Raji (cell line): ENCODE measurements around the gene TPSB2.

Experiments used
- POLR2A ChIP-seq: IDR thresholded peaks from 2 replicates; pipeline ENCODE4 v1.6.1; 2011; ENCODE audit warnings: low read depth, low read length, control low read depth; ENCODE audit not compliant: insufficient read depth

TPSB2 gene

GRCh38 chr16:1216681-1217400 is 13.1 kb downstream of the TPSB2 start:
- no peak for TF ChIP-seq POLR2A

DNA sequence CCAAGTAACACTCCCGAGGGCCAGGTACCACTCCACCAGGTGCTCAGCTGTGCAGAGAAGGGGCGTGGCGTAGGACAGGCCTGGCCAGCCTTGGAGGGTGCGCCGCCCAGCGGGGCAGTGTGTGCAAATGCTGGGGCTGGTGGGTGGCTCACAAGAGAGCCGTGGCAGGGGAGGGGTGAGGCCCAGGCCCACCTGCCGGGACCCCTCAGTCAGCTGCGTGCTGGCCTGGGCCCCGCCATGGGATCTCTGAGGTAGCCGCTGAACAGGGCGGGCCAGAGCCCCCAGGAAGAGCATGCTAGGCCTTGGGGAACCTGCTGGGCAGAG is 13.7 kb downstream of the TPSB2 start:
- TF ChIP-seq POLR2A: no peak

- no peak for TF ChIP-seq POLR2A
These were observed 14.2 kb downstream of the TPSB2 start for GRCh38 chr16:1215574-1216295.

GRCh38 chr16:1214719-1215118 is 15.3 kb downstream of the TPSB2 start:
- TF ChIP-seq POLR2A: no peak

DNA sequence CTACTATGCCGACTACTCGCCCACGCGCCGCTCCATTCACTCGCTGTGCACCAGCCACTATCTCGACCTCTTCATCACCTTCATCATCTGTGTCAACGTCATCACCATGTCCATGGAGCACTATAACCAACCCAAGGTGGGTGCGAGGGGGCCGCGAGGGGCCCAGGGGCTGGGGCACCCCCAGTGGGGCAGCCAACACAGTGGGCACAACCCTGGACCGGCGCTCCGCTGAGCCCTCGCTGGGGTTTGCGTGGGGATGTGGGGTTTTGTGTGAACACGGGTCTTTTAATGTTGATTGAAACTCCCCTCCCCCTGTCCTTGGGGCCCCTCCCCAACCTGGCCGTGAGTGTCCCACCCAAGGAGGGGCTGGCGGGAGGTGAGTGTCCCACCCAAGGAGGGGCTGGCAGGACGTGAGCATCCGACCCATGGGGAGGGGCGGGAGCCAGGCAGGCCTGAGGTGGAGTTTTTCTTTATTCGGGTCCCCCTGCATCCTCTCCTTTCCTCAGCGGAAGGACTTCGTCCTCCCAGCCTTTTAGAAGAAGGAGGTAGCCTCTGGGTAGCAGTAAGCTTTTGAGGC is 16.1 kb downstream of the TPSB2 start:
- TF ChIP-seq POLR2A: no peak

- TF ChIP-seq POLR2A: no peak
These were observed 16.8 kb downstream of the TPSB2 start for GRCh38 chr16:1213231-1213630.

DNA sequence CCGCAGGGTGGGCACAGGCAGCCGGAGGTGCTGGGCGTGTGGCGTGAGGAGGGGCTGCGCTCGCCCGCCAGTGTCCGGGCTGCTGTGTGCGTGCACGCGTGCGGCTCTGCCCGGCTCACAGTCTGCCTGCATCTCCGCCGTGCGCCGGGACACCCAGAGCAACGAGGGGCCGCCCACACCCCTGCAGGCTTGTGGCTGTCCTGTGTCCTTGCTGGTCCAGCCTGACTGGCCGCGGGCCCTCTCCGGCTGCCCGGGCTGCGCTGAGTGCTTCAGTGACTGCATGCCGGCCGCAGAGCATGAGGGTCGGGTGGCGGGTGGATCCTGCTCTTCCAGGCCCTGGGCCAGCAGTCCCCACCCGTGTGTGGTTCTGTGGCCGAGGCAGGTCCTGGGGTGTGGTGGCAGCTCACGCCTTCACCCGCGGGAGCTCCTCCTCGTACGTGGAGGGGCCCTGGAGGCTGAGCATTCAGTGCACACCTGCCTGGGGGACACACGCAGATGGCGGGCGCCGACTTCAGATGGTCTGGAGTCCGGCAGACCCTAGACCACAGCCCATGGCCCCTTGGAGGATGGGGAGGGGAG is 17.3 kb downstream of the TPSB2 start:
- TF ChIP-seq POLR2A: no peak

GRCh38 chr16:1211451-1212268 is 18.3 kb downstream of the TPSB2 start:
- TF ChIP-seq POLR2A: no peak

- TF ChIP-seq POLR2A: no peak
These were observed 19.5 kb downstream of the TPSB2 start for GRCh38 chr16:1210461-1210860.

GRCh38 chr16:1209081-1209480 is 20.9 kb downstream of the TPSB2 start:
- TF ChIP-seq POLR2A: no peak

GRCh38 chr16:1208239-1208830 is 21.6 kb downstream of the TPSB2 start:
- TF ChIP-seq POLR2A: no peak

DNA sequence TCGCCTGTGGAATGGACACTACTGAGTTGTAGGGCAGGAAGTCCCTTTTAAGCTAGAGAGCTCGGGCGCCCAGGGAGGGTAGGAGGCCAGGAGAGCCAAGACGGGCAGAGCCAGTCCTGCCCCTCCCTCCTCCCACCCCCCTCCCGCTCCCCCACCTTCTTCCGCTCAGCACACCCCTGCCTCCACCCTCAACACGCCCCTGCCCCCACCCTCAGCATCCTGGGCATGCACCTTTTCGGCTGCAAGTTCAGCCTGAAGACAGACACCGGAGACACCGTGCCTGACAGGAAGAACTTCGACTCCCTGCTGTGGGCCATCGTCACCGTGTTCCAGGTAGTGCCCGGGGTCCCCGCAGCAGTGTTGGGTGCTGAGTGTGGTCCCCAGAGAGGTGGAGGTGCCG is 23.2 kb downstream of the TPSB2 start:
- TF ChIP-seq POLR2A: no peak

GRCh38 chr16:1206326-1206725 is 23.7 kb downstream of the TPSB2 start:
- no peak for TF ChIP-seq POLR2A

DNA sequence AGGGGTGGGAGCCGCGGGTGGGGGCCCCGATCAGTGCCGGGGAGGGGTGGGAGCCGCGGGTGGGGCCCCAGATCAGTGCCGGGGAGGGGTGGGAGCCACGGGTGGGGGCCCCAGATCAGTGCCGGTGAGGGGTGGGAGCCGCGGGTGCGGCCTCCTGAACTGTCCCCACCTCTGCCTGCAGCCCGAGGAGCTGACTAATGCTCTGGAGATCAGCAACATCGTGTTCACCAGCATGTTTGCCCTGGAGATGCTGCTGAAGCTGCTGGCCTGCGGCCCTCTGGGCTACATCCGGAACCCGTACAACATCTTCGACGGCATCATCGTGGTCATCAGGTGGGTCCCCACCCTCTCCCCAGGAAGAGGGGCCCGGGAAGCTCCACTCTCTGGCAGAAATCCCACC is 25.1 kb downstream of the TPSB2 start:
- TF ChIP-seq POLR2A: no peak

GRCh38 chr16:1202274-1202673 is 27.7 kb downstream of the TPSB2 start:
- no peak for TF ChIP-seq POLR2A

DNA sequence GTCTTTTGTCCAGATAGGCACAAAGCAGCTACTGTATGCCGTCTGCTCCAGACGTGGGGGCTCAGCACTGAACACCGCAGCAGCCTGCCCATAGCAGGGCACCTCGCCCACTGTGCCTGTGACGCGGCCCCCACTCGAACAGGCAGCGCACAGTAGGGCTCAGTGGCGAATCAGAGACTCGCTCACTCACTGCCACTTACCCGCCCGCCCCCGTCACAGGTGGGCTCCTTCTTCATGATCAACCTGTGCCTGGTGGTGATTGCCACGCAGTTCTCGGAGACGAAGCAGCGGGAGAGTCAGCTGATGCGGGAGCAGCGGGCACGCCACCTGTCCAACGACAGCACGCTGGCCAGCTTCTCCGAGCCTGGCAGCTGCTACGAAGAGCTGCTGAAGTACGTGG is 28.5 kb downstream of the TPSB2 start:
- TF ChIP-seq POLR2A: no peak
